Naive thymus-derived CD4-positive, alpha-beta T cell (primary cell): ENCODE measurements around the gene GTF2A1. TPM values are rescaled to one million over a fixed set of nuclear protein-coding genes. Genes with fewer than 3 reads are reported as not detected.

Experiments used
- ATAC-seq: fragments of 150-1000 bp; cut with Tn5 transposase; 2 replicates; pipeline ENCODE4 v1.10.0; 2021; ENCODE audit warnings: mild to moderate bottlenecking, moderate library complexity
- CTCF ChIA-PET: fragments of 350-600 bp; sonication (Branson Sonifier 250); formaldehyde crosslinking; loops from one replicate; lab custom pipeline; 2021; ENCODE audit warnings: antibody characterized with exemption; lab: Charles Lee
- POLR2A ChIA-PET: fragments of 350-600 bp; sonication (Branson Sonifier 250); formaldehyde crosslinking; loops from one replicate; lab custom pipeline; 2021; ENCODE audit warnings: antibody characterized with exemption, inconsistent platforms; lab: Charles Lee
- DNase-seq, 9 donors: peaks; one replicate each; pipeline versions ENCODE4 v3.0.0 to v3.0.0-alpha.2; 2020 to 2022; ENCODE audit warnings: mixed read lengths in 1 of 9
- H3K27ac ChIP-seq: one replicate; pipeline ENCODE4 v1.7.0; 2013; ENCODE audit warnings: mild to moderate bottlenecking, low read depth, low read length, moderate library complexity
- H3K27me3 ChIP-seq, 2 donors: one replicate each; pipeline ENCODE4 v1.7.0; 2013; ENCODE audit warnings: low read length in 2 of 2, mild to moderate bottlenecking in 2 of 2, moderate library complexity in 2 of 2; ENCODE audit not compliant: control insufficient read depth in 2 of 2, insufficient read depth in 2 of 2
- H3K36me3 ChIP-seq, 3 experiments: 1 replicate in 2 of 3; 2 replicates in 1 of 3; pipeline ENCODE4 v1.7.0; 2013; ENCODE audit warnings: low read length in 3 of 3, mild to moderate bottlenecking in 3 of 3, moderate library complexity in 1 of 3; ENCODE audit not compliant: insufficient read depth in 3 of 3, control insufficient read depth in 2 of 3
- H3K4me1 ChIP-seq, 2 donors: one replicate each; pipeline ENCODE4 v1.7.0; 2013; ENCODE audit warnings: low read length in 2 of 2, mild to moderate bottlenecking in 2 of 2, moderate library complexity in 1 of 2; ENCODE audit not compliant: control insufficient read depth in 2 of 2, insufficient read depth in 2 of 2
- H3K4me3 ChIP-seq: 2 replicates; pipeline ENCODE4 v1.7.0; 2013; ENCODE audit warnings: mild to moderate bottlenecking, low read length
- H3K9me3 ChIP-seq, 3 experiments: 1 replicate in 2 of 3; 2 replicates in 1 of 3; pipeline ENCODE4 v1.7.0; 2013; ENCODE audit warnings: low read length in 3 of 3; ENCODE audit not compliant: control insufficient read depth in 2 of 3
- H3K27ac Mint-ChIP-seq, 9 donors: one replicate each; pipeline ENCODE4 v1.8.0; 2020 to 2022; ENCODE audit warnings: mixed read lengths in 9 of 9, mild to moderate bottlenecking in 8 of 9, moderate library complexity in 5 of 9, inconsistent platforms in 2 of 9
- H3K27me3 Mint-ChIP-seq, 5 donors: one replicate each; pipeline ENCODE4 v1.8.0; 2021 to 2022; ENCODE audit warnings: mixed read lengths in 5 of 5, mild to moderate bottlenecking in 1 of 5
- H3K36me3 Mint-ChIP-seq, 5 donors: one replicate each; pipeline ENCODE4 v1.8.0; 2020 to 2022; ENCODE audit warnings: mixed read lengths in 5 of 5, mild to moderate bottlenecking in 3 of 5, inconsistent platforms in 1 of 5
- H3K4me1 Mint-ChIP-seq, 7 donors: one replicate each; pipeline ENCODE4 v1.8.0; 2020 to 2022; ENCODE audit warnings: mixed read lengths in 7 of 7, mild to moderate bottlenecking in 3 of 7, inconsistent platforms in 1 of 7
- H3K4me3 Mint-ChIP-seq, 10 donors: one replicate each; pipeline ENCODE4 v1.8.0; 2020 to 2022; ENCODE audit warnings: mild to moderate bottlenecking in 10 of 10, mixed read lengths in 10 of 10, moderate library complexity in 6 of 10, inconsistent platforms in 2 of 10
- H3K9me3 Mint-ChIP-seq, 11 donors: one replicate each; pipeline ENCODE4 v1.8.0; 2020 to 2022; ENCODE audit warnings: mixed read lengths in 11 of 11, mild to moderate bottlenecking in 4 of 11, inconsistent platforms in 1 of 11, moderate library complexity in 1 of 11
- intact Hi-C, 2 donors: fragments of 100-400 bp; cut with micrococcal nuclease; formaldehyde crosslinking; loops; one replicate each; pipeline ENCODE4 v1.15.1; 2023
- polyA plus RNA-seq, 2 donors: library from polyadenylated mRNA; unstranded; fragments of 300-500 nt; fragmentation: Illumina TruSeq; gene quantifications; one replicate each; pipeline ENCODE4 v1.2.3, GENCODE V29; 2021
- total RNA-seq, 6 experiments: library from RNA in 5 of 6; stranded (reverse) in 5 of 6; gene quantifications; 1 replicate in 5 of 6; 2 replicates in 1 of 6; pipeline ENCODE4 v1.2.3 and lab custom pipeline; 2021 to 2026

GTF2A1 gene
- total and polyA plus RNA-seq, 7 experiments from 2014 or later = 8.4 to 39.2 (median 26.9) TPM

- peaks cover 0 to 7% of the 10 kb centered on the region in 2 donors for H3K4me1 ChIP-seq
- Mint-ChIP-seq H3K9me3 (peaks cover 0 to 4% (median 0%) of the 10 kb centered on the region in 11 donors), H3K4me3 (no peak overlapping the region), H3K36me3 (peaks cover 0 to 4% (median 0%) of the 10 kb centered on the region in 5 donors), H3K4me1 (peaks cover 0 to 22% (median 13%) of the 10 kb centered on the region in 7 donors), H3K27me3 (no peaks in the 10 kb centered on the region), H3K27ac (no peak overlapping the region)
- H3K27me3 ChIP-seq = no peaks in the 10 kb centered on the region
- ATAC-seq (no peak), DNase-seq (no peak)
- ChIA-PET CTCF (no interaction called here), POLR2A (no interaction called here)
- intact Hi-C loops = no loop called here
- H3K27ac ChIP-seq = no peak overlapping the region
- H3K9me3 ChIP-seq = no peaks in the 10 kb centered on the region
- H3K4me3 ChIP-seq = no peak overlapping the region
- H3K36me3 ChIP-seq = no peaks in the 10 kb centered on the region
These were observed 72.1 kb downstream of the GTF2A1 start for GRCh38 chr14:81148635-81149034.

GRCh38 chr14:81147140-81147897, 73.4 kb downstream of the GTF2A1 start:
- Mint-ChIP-seq H3K27ac (peak overlapping the region in 1 of 9 donors; percentile 0), H3K9me3 (peaks cover 0 to 5% (median 0%) of the 10 kb centered on the region in 11 donors), H3K27me3 (no peaks in the 10 kb centered on the region), H3K4me1 (peaks cover 0 to 16% (median 13%) of the 10 kb centered on the region in 7 donors), H3K36me3 (peaks cover 0 to 7% (median 0%) of the 10 kb centered on the region in 5 donors), H3K4me3 (peak overlapping the region in 1 of 10 donors; percentile 28)
- H3K27me3 ChIP-seq = no peaks in the 10 kb centered on the region
- H3K9me3 ChIP-seq = no peaks in the 10 kb centered on the region
- intact Hi-C loops = no loop called here
- no peaks in the 10 kb centered on the region for H3K36me3 ChIP-seq
- H3K4me3 ChIP-seq = no peak overlapping the region
- ChIA-PET CTCF (interaction anchor here (0.5 kb wide), 1 partner anchor 14 kb away, joined by 8 read pairs; no protein-coding TSS in a partner anchor), POLR2A (interaction anchor here (0.6 to 0.7 kb wide), 2 partner anchors 25 to 52 kb away, joined by 3 read pairs; no protein-coding TSS in a partner anchor)
- no peak overlapping the region for H3K27ac ChIP-seq
- no peak for ATAC-seq
- no peak for DNase-seq
- H3K4me1 ChIP-seq = peaks cover 0 to 7% of the 10 kb centered on the region in 2 donors

- H3K4me1 Mint-ChIP-seq = peaks cover 0 to 16% (median 13%) of the 10 kb centered on the region in 7 donors
- no peak overlapping the region for H3K27ac Mint-ChIP-seq
- intact Hi-C loops = no loop called here
- no peak for ATAC-seq
- no peaks in the 10 kb centered on the region for H3K9me3 ChIP-seq
- ChIA-PET POLR2A (no interaction called here), CTCF (no interaction called here)
- no peak overlapping the region for H3K4me3 Mint-ChIP-seq
- no peaks in the 10 kb centered on the region for H3K36me3 ChIP-seq
- H3K4me3 ChIP-seq = no peak overlapping the region
- H3K27me3 ChIP-seq = no peaks in the 10 kb centered on the region
- H3K9me3 Mint-ChIP-seq = peaks cover 0 to 5% (median 0%) of the 10 kb centered on the region in 11 donors
- DNase-seq = no peak
- no peak overlapping the region for H3K27ac ChIP-seq
- H3K27me3 Mint-ChIP-seq = no peaks in the 10 kb centered on the region
- H3K36me3 Mint-ChIP-seq = peaks cover 0 to 7% (median 0%) of the 10 kb centered on the region in 5 donors
- H3K4me1 ChIP-seq = peaks cover 0 to 7% of the 10 kb centered on the region in 2 donors
These were observed 75.7 kb downstream of the GTF2A1 start for GRCh38 chr14:81144824-81145603.

GRCh38 chr14:81143793-81144192, 77.0 kb downstream of the GTF2A1 start:
- H3K36me3 Mint-ChIP-seq = peaks cover 0 to 7% (median 0%) of the 10 kb centered on the region in 5 donors
- no peaks in the 10 kb centered on the region for H3K9me3 ChIP-seq
- H3K4me1 ChIP-seq = peaks cover 0 to 7% of the 10 kb centered on the region in 2 donors
- no peak overlapping the region for H3K4me3 ChIP-seq
- H3K27ac ChIP-seq = no peak overlapping the region
- ChIA-PET CTCF (no interaction called here), POLR2A (no interaction called here)
- peaks cover 0 to 16% (median 13%) of the 10 kb centered on the region in 7 donors for H3K4me1 Mint-ChIP-seq
- peaks cover 0 to 5% (median 0%) of the 10 kb centered on the region in 11 donors for H3K9me3 Mint-ChIP-seq
- intact Hi-C loops = no loop called here
- no peaks in the 10 kb centered on the region for H3K27me3 ChIP-seq
- no peaks in the 10 kb centered on the region for H3K27me3 Mint-ChIP-seq
- H3K27ac Mint-ChIP-seq = no peak overlapping the region
- no peak overlapping the region for H3K4me3 Mint-ChIP-seq
- ATAC-seq (no peak), DNase-seq (no peak)
- no peaks in the 10 kb centered on the region for H3K36me3 ChIP-seq

- ChIA-PET CTCF (no interaction called here), POLR2A (no interaction called here)
- H3K9me3 ChIP-seq = no peaks in the 10 kb centered on the region
- H3K4me3 Mint-ChIP-seq = no peak overlapping the region
- H3K27me3 Mint-ChIP-seq = no peaks in the 10 kb centered on the region
- intact Hi-C loops = no loop called here
- no peaks in the 10 kb centered on the region for H3K4me1 ChIP-seq
- H3K4me1 Mint-ChIP-seq = peaks cover 0 to 1% (median 0%) of the 10 kb centered on the region in 7 donors
- no peak for DNase-seq
- peaks cover 0 to 5% (median 0%) of the 10 kb centered on the region in 11 donors for H3K9me3 Mint-ChIP-seq
- no peak overlapping the region for H3K4me3 ChIP-seq
- peaks cover 0 to 7% (median 0%) of the 10 kb centered on the region in 5 donors for H3K36me3 Mint-ChIP-seq
- no peaks in the 10 kb centered on the region for H3K27me3 ChIP-seq
- no peaks in the 10 kb centered on the region for H3K36me3 ChIP-seq
- no peak for ATAC-seq
- H3K27ac ChIP-seq = no peak overlapping the region
- no peak overlapping the region for H3K27ac Mint-ChIP-seq
These were observed 79.3 kb downstream of the GTF2A1 start for GRCh38 chr14:81141426-81141825.

GRCh38 chr14:81138429-81138828, 82.3 kb downstream of the GTF2A1 start:
- CTCF ChIA-PET = no interaction called here
- no peak overlapping the region for H3K4me3 ChIP-seq
- H3K9me3 Mint-ChIP-seq = peaks cover 0 to 2% (median 0%) of the 10 kb centered on the region in 11 donors

More at GRCh38 chr14:81138429-81138828, 82.3 kb downstream of the GTF2A1 start:
- H3K27ac ChIP-seq = no peak overlapping the region
- POLR2A ChIA-PET = no interaction called here
- no peak overlapping the region for H3K4me3 Mint-ChIP-seq
- H3K4me1 Mint-ChIP-seq = no peaks in the 10 kb centered on the region
- ATAC-seq (no peak), DNase-seq (no peak)
- H3K27ac Mint-ChIP-seq = no peak overlapping the region
- no peaks in the 10 kb centered on the region for H3K4me1 ChIP-seq
- no peaks in the 10 kb centered on the region for H3K9me3 ChIP-seq
- H3K27me3 Mint-ChIP-seq = no peaks in the 10 kb centered on the region
- intact Hi-C loops = no loop called here
- peaks cover 0 to under 1% (median 0%) of the 10 kb centered on the region in 5 donors for H3K36me3 Mint-ChIP-seq
- peaks cover 0 to 2% of the 10 kb centered on the region in 2 donors for H3K27me3 ChIP-seq
- no peaks in the 10 kb centered on the region for H3K36me3 ChIP-seq
